Testis (tissue), 3 donors: ENCODE measurements around the gene PPA2. TPM values are rescaled to one million over a fixed set of nuclear protein-coding genes. Genes with fewer than 3 reads are reported as not detected.
"Not testable (repeated sequence)": the region's sequence is repeated elsewhere in the genome, so short reads cannot be mapped to it uniquely, and the experiment has no call there.

Experiments used
- DNase-seq: peaks from one replicate; pipeline ENCODE4 v3.0.0-alpha.2; 2019
- H3K27ac ChIP-seq, 2 donors: fragments of 200-600 bp; sonication (generic); one replicate each; pipeline ENCODE4 v1.5.1; 2019
- H3K27me3 ChIP-seq: fragments of 200-600 bp; sonication (generic); one replicate; pipeline ENCODE4 v1.5.1; 2019
- H3K36me3 ChIP-seq: fragments of 200-600 bp; sonication (generic); one replicate; pipeline ENCODE4 v1.5.1; 2017; ENCODE audit warnings: low read depth; ENCODE audit errors: missing control alignments
- H3K4me1 ChIP-seq: fragments of 200-600 bp; sonication (generic); one replicate; pipeline ENCODE4 v1.5.1; 2019
- H3K4me3 ChIP-seq, 2 donors: fragments of 200-600 bp; sonication (generic); one replicate each; pipeline ENCODE4 v1.5.1; 2017 to 2019
- H3K9me3 ChIP-seq: fragments of 200-600 bp; sonication (generic); one replicate; pipeline ENCODE4 v1.5.1; 2017
- POLR2A ChIP-seq: fragments of 450-650 bp; IDR thresholded peaks from one replicate; pipeline ENCODE4 v1.6.1; 2017; ENCODE audit warnings: antibody characterized with exemption, mild to moderate bottlenecking, moderate library complexity
- WGBS, 2 donors: methylation state at CpG; one replicate each; pipeline ENCODE4 v1.1.5; 2018; 5-methylcytosine and 5-hydroxymethylcytosine counted together
- intact Hi-C: fragments of 100-400 bp; cut with DNase I; formaldehyde crosslinking; loops from one replicate; pipeline ENCODE4 v1.15.1; 2023; ENCODE audit warnings: low total_unique reads
- polyA plus RNA-seq: library from polyadenylated mRNA; stranded (reverse); fragments of 350-450 nt; fragmentation: Illumina TruSeq; extraction: RNeasy Lipid Tissue Mini Kit (QIAGEN cat#74804); gene quantifications from one replicate; pipeline ENCODE4 v1.2.3, GENCODE V29; 2014; ENCODE audit warnings: low read depth, low replicate concordance; ENCODE audit not compliant: insufficient read depth
- total RNA-seq, 2 donors: library from RNA; depleted of rRNA; stranded (reverse); fragments of >200 nt; gene quantifications; one replicate each; pipeline ENCODE4 v1.2.3, GENCODE V29; 2016
- TF ChIP-seq, protein P1 (sequence below), 3 experiments: fragments of 450-650 bp in 2 of 3; fragments of 200-600 bp in 1 of 3; sonication (generic) in 1 of 3; IDR thresholded peaks; one replicate each; pipeline ENCODE4 v1.5.1; 2016 to 2019; ENCODE audit warnings: antibody characterized with exemption in 3 of 3, mild to moderate bottlenecking in 2 of 3, moderate library complexity in 1 of 3

Gene PPA2
- total and polyA plus RNA-seq, 3 donors from 2014 or later, result 40.6 to 71.3 (median 48.1) TPM

DNA sequence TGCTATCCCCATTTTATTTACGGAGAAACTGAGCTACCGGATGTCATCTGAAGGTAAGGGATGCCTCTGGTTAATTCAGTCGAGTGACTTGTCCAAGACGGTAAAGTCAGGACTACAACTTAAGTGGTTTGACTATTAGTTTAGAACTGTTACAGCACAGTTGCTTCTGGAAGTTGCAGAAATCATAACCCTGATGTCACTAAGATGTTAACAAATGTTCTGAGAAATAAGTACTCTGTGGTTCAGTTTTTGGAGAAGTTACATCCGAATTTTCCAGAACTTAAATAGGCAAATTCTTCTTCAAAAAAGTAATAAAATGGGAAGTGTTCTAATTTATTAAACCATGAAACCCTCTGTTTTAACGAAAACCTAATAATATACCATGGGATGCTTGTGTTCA, 3.1 kb downstream of the PPA2 start:
- no peaks in the 10 kb centered on the region for H3K9me3 ChIP-seq
- no peaks in the 10 kb centered on the region for H3K27me3 ChIP-seq
- TF ChIP-seq, protein P1, sequence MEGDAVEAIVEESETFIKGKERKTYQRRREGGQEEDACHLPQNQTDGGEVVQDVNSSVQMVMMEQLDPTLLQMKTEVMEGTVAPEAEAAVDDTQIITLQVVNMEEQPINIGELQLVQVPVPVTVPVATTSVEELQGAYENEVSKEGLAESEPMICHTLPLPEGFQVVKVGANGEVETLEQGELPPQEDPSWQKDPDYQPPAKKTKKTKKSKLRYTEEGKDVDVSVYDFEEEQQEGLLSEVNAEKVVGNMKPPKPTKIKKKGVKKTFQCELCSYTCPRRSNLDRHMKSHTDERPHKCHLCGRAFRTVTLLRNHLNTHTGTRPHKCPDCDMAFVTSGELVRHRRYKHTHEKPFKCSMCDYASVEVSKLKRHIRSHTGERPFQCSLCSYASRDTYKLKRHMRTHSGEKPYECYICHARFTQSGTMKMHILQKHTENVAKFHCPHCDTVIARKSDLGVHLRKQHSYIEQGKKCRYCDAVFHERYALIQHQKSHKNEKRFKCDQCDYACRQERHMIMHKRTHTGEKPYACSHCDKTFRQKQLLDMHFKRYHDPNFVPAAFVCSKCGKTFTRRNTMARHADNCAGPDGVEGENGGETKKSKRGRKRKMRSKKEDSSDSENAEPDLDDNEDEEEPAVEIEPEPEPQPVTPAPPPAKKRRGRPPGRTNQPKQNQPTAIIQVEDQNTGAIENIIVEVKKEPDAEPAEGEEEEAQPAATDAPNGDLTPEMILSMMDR (IDR thresholded peaks at IDR 0.05), result no peak
- no peak for TF ChIP-seq POLR2A
- no peaks in the 10 kb centered on the region for H3K36me3 ChIP-seq
- H3K4me3 ChIP-seq, result no peak overlapping the region
- DNase-seq, result no peak
- 71 to 74% methylated on average over 6 of the region's 6 CpGs for WGBS, 2 donors
- H3K27ac ChIP-seq, result no peak overlapping the region
- peaks cover 8% of the 10 kb centered on the region for H3K4me1 ChIP-seq
- intact Hi-C loops, result no loop called here

DNA sequence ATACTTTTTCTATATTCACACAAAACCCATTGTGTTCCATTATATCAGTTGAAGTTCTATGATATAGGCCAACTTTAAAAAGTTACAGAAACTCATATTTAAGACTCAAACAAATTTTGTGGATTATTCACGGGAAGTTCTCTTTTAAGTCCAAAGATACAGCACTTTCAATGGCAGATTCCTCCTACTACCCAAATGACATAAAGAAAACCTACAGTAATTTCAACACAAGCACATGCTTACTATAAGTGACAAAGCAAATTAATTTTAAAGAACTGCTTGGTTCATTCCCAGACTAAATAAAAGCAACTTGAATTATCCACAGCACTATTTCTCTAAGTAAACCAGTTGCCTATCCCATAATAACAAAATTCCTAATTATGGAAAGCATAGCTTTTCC, 4.1 kb downstream of the PPA2 start:
- Histone ChIP-seq H3K27me3 (no peaks in the 10 kb centered on the region), H3K4me1 (peaks cover 8% of the 10 kb centered on the region), H3K4me3 (no peak overlapping the region), H3K9me3 (no peaks in the 10 kb centered on the region), H3K36me3 (no peaks in the 10 kb centered on the region), H3K27ac (no peak overlapping the region)
- no peak for DNase-seq
- WGBS, 2 donors, result 95 to 100% methylated on average over 1 of the region's 1 CpG
- TF ChIP-seq, protein P1 (IDR thresholded peaks at IDR 0.05), result no peak
- TF ChIP-seq POLR2A, result no peak
- intact Hi-C loops, result no loop called here

DNA sequence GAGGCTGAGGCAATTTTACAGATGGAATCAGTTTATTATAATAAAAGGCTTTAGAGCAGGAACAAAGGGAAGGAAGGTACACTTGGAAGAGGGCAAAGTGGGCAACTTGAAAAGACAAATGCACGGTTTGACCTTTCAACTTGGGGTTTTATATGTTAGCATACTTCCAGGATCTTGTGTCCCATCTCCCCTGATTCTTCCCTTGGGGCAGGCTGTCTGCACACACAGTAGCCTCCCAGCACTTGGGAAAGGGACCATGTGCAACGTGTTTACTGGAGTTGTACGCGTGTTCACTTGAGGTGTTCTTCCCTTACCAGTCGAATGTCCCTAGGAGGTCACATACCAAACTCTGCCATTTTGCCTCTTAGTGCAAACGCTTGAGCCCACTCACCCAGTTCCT, 7.3 kb downstream of the PPA2 start:
- H3K27ac ChIP-seq, result no peak overlapping the region
- no peak overlapping the region for H3K4me3 ChIP-seq
- 89 to 97% methylated on average over 6 of the region's 6 CpGs for WGBS, 2 donors
- no peaks in the 10 kb centered on the region for H3K36me3 ChIP-seq
- H3K9me3 ChIP-seq, result no peaks in the 10 kb centered on the region
- TF ChIP-seq, protein P1 (IDR thresholded peaks at IDR 0.05), result no peak
- no peak for TF ChIP-seq POLR2A
- H3K4me1 ChIP-seq, result no peaks in the 10 kb centered on the region
- no peaks in the 10 kb centered on the region for H3K27me3 ChIP-seq
- DNase-seq, result no peak
- intact Hi-C loops, result no loop called here

DNA sequence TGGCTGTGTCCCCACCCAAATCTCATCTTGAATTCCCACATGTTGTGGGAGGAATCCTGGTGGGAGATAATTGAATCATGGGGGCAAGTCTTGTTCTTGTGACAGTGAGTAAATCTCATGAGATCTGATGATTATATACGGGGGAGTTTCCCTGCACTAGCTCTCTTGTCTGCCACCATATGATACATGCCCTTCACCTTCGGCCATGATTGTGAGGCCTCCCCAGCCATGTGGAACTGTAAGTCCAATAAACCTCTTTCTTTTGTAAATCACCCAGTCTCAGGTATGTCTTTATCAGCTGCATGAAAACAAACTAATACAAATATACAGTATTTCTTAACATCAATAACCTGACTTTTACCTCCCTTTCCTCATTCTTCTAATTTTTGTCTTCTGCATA, 9.3 kb downstream of the PPA2 start:
- H3K36me3 ChIP-seq, DNase-seq, intact Hi-C loops, H3K9me3 ChIP-seq, H3K4me1 ChIP-seq, H3K27ac ChIP-seq, H3K4me3 ChIP-seq, H3K27me3 ChIP-seq: not testable (repeated sequence)
- 93 to 94% methylated on average over 2 of the region's 2 CpGs for WGBS, 2 donors

DNA sequence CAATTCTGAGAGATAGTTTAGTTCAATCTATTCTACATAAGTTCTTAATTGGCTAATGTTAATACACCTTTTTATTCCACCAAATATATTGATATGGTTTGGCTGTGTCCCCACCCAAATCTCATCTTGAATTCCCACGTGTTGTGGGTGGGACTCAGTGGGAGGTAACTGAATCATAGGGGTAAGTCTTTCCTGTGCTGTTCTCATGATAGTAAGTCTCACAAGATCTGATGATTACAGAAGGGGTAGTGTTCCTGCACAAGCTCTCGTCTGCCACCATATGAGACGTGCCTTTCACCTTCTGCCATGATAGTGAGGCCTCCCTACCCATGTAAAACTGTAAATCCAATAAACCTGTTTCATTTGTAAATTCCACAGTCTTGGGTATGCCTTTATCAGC, 11.3 kb downstream of the PPA2 start:
- intact Hi-C loops, result no loop called here
- no peaks in the 10 kb centered on the region for H3K9me3 ChIP-seq
- DNase-seq, result no peak
- H3K4me3 ChIP-seq, result no peak overlapping the region
- TF ChIP-seq, protein P1 (IDR thresholded peaks at IDR 0.05), result no peak
- TF ChIP-seq POLR2A, result no peak
- no peaks in the 10 kb centered on the region for H3K36me3 ChIP-seq
- 89 to 98% methylated on average over 3 of the region's 3 CpGs for WGBS, 2 donors
- no peaks in the 10 kb centered on the region for H3K27me3 ChIP-seq
- no peak overlapping the region for H3K27ac ChIP-seq
- no peaks in the 10 kb centered on the region for H3K4me1 ChIP-seq
